HFFc6 (cell line): ENCODE measurements around the gene TOR1A. TPM values are rescaled to one million over a fixed set of nuclear protein-coding genes. Genes with fewer than 3 reads are reported as not detected.

Experiments used
- DNase-seq: peaks from one replicate; pipeline ENCODE4 v3.0.0-alpha.2; 2018
- H3K27ac Mint-ChIP-seq: 2 replicates; pipeline ENCODE4 v1.8.0; 2020; ENCODE audit warnings: mild to moderate bottlenecking, mixed read lengths
- H3K27me3 Mint-ChIP-seq: 2 replicates; pipeline ENCODE4 v1.8.0; 2021; ENCODE audit warnings: mild to moderate bottlenecking, moderate library complexity, mixed read lengths; ENCODE audit not compliant: insufficient read depth
- H3K36me3 Mint-ChIP-seq: 2 replicates; pipeline ENCODE4 v1.8.0; 2021; ENCODE audit warnings: low read depth, mixed read lengths
- H3K4me1 Mint-ChIP-seq: 2 replicates; pipeline ENCODE4 v1.8.0; 2020; ENCODE audit warnings: low read depth, mixed read lengths
- H3K4me3 Mint-ChIP-seq: 2 replicates; pipeline ENCODE4 v1.8.0; 2020; ENCODE audit warnings: mild to moderate bottlenecking, moderate library complexity, mixed read lengths
- H3K9me3 Mint-ChIP-seq: 2 replicates; pipeline ENCODE4 v1.8.0; 2020; ENCODE audit warnings: mild to moderate bottlenecking, mixed read lengths
- CTCF ChIP-seq: fragments of 200-600 bp; sonication (generic); IDR thresholded peaks from 2 replicates; pipeline ENCODE4 v1.5.0; 2021; ENCODE audit warnings: antibody characterized with exemption, mild to moderate bottlenecking
- total RNA-seq, 6 experiments: library from RNA; stranded (reverse); fragmentation: NEBNext Ultra II Directional; extraction: Animal tissue kit (Norgen Biotek cat#: 25700); gene quantifications; 2 replicates in 1 of 6; 3 replicates in 5 of 6; pipeline ENCODE4 v1.2.3, GENCODE V29; 2021

Gene TOR1A
- total RNA-seq, 6 experiments from 2014 or later, result 59.1 to 70.5 (median 67.1) TPM

GRCh38 chr9:129810788-129811187 is 13.1 kb downstream of the TOR1A start:
- H3K4me3 Mint-ChIP-seq, result no peak overlapping the region
- no peak for DNase-seq
- no peak overlapping the region for H3K27ac Mint-ChIP-seq
- H3K36me3 Mint-ChIP-seq, result peaks cover 31% of the 10 kb centered on the region
- TF ChIP-seq CTCF, result no peak
- H3K9me3 Mint-ChIP-seq, result no peaks in the 10 kb centered on the region
- peaks cover 7% of the 10 kb centered on the region for H3K27me3 Mint-ChIP-seq
- H3K4me1 Mint-ChIP-seq, result peaks cover 7% of the 10 kb centered on the region; the same call in 1 of the 2 replicates

GRCh38 chr9:129810116-129810515 is 13.8 kb downstream of the TOR1A start:
- Mint-ChIP-seq H3K4me3 (no peak overlapping the region), H3K4me1 (peaks cover 8% of the 10 kb centered on the region; the same call in 1 of the 2 replicates), H3K27ac (no peak overlapping the region), H3K27me3 (peaks cover 7% of the 10 kb centered on the region), H3K9me3 (no peaks in the 10 kb centered on the region), H3K36me3 (peaks cover 28% of the 10 kb centered on the region)
- TF ChIP-seq CTCF, result no peak
- DNase-seq, result no peak

- H3K9me3 Mint-ChIP-seq, result no peaks in the 10 kb centered on the region
- H3K4me3 Mint-ChIP-seq, result no peak overlapping the region
- H3K27me3 Mint-ChIP-seq, result peaks cover 7% of the 10 kb centered on the region
- TF ChIP-seq CTCF, result no peak
- no peak for DNase-seq
- H3K4me1 Mint-ChIP-seq, result peaks cover 9% of the 10 kb centered on the region
- H3K36me3 Mint-ChIP-seq, result peaks cover 26% of the 10 kb centered on the region
- no peak overlapping the region for H3K27ac Mint-ChIP-seq
Observed at GRCh38 chr9:129809346-129809745, 14.6 kb downstream of the TOR1A start.

- DNase-seq, result no peak
- Mint-ChIP-seq H3K27me3 (peaks cover 2% of the 10 kb centered on the region; the same call in 1 of the 2 replicates), H3K27ac (no peak overlapping the region), H3K4me3 (no peak overlapping the region), H3K36me3 (peaks cover 22% of the 10 kb centered on the region), H3K9me3 (no peaks in the 10 kb centered on the region), H3K4me1 (peaks cover 15% of the 10 kb centered on the region)
- TF ChIP-seq CTCF, result no peak
Observed at GRCh38 chr9:129806061-129806460, 17.9 kb downstream of the TOR1A start.

GRCh38 chr9:129803676-129804060 is 20.3 kb downstream of the TOR1A start:
- peaks cover 15% of the 10 kb centered on the region for H3K4me1 Mint-ChIP-seq
- H3K27ac Mint-ChIP-seq, result peak overlapping the region; percentile 55
- H3K27me3 Mint-ChIP-seq, result peaks cover 5% of the 10 kb centered on the region
- no peaks in the 10 kb centered on the region for H3K9me3 Mint-ChIP-seq
- DNase-seq, result no peak
- peak overlapping the region; percentile 92 for H3K4me3 Mint-ChIP-seq
- peaks cover 17% of the 10 kb centered on the region for H3K36me3 Mint-ChIP-seq
- TF ChIP-seq CTCF, result no peak
